C4-2B (cell line): ENCODE measurements around the gene KCNMA1.
A peak's percentile ranks its signal among the peaks of the same experiment; 100 is the strongest.

Experiments used
- H3K27ac ChIP-seq: fragments of 450-650 bp; 2 replicates; pipeline ENCODE4 v1.5.1; 2017
- ZFX ChIP-seq: fragments of 450-650 bp; IDR thresholded peaks from 2 replicates; pipeline ENCODE4 v1.6.1; 2017
- TF ChIP-seq, protein P1 (sequence below): fragments of 450-650 bp; conservative IDR thresholded peaks from 2 replicates; pipeline ENCODE4 v1.5.1; 2017; ENCODE audit warnings: mild to moderate bottlenecking

The KCNMA1 gene

GRCh38 chr10:77251297-77252013, 386.2 kb downstream of the KCNMA1 start:
- TF ChIP-seq, protein P1, sequence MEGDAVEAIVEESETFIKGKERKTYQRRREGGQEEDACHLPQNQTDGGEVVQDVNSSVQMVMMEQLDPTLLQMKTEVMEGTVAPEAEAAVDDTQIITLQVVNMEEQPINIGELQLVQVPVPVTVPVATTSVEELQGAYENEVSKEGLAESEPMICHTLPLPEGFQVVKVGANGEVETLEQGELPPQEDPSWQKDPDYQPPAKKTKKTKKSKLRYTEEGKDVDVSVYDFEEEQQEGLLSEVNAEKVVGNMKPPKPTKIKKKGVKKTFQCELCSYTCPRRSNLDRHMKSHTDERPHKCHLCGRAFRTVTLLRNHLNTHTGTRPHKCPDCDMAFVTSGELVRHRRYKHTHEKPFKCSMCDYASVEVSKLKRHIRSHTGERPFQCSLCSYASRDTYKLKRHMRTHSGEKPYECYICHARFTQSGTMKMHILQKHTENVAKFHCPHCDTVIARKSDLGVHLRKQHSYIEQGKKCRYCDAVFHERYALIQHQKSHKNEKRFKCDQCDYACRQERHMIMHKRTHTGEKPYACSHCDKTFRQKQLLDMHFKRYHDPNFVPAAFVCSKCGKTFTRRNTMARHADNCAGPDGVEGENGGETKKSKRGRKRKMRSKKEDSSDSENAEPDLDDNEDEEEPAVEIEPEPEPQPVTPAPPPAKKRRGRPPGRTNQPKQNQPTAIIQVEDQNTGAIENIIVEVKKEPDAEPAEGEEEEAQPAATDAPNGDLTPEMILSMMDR: peak; percentile 88
- TF ChIP-seq ZFX: no peak
- H3K27ac ChIP-seq: no peak overlapping the region

- no peak overlapping the region for H3K27ac ChIP-seq
- TF ChIP-seq, protein P1: no peak
These were observed 387.6 kb downstream of the KCNMA1 start for GRCh38 chr10:77249901-77250459.

DNA sequence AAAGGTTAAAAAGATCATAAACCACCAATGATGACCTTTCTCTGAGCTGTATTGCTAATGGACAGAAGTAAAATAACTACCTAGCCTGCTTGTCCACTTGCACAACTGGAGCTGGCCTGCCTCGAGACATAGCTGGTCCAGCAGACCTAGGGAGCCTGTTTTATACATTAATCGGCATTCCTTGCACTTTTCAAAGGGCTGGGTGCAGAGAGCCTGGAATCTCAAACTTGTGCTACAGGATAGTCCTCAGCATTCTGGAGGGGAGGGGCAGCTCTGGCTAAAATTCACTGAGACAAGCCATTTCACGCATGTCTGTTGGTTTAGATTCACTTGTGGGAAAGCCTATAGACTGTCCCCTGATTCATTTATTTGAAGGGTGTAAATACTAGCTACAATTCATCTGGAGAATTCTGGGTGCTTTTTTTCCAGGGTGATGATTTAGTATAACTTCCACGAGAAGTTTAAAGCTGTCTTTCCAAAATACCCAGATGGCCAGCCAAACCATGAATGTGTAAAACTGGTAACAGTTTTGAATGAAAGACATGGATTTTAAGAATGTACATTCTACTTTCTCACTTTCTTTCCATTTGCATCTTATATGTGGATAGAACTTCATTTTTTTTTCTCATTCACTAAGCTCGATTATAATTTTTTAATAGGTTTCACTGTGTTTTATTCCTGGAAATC, 389.4 kb downstream of the KCNMA1 start:
- TF ChIP-seq, protein P1: no peak
- no peak for TF ChIP-seq ZFX
- H3K27ac ChIP-seq: no peak overlapping the region

GRCh38 chr10:77247031-77247990, 390.3 kb downstream of the KCNMA1 start:
- no peak overlapping the region for H3K27ac ChIP-seq
- no peak for TF ChIP-seq ZFX
- TF ChIP-seq, protein P1: no peak

DNA sequence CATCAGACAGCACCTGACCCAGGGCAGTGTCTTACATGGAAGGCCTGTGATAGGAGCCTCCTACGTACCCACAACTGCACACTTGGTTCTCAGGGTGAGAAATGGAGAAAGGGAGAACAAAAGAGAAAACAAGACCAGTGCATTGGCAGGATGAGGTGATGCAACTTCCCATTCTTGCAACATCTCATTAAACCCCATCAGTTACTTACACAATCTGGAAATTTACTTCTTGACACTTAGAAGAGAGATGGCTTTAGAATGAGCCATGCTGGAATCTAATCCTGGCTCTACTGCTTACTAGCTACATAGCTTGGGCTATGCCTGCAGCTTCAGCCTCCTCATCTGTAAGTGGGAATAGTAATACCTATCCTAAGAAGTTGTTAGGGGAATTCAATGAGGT, 391.7 kb downstream of the KCNMA1 start:
- no peak overlapping the region for H3K27ac ChIP-seq
- no peak for TF ChIP-seq ZFX
- TF ChIP-seq, protein P1: no peak

DNA sequence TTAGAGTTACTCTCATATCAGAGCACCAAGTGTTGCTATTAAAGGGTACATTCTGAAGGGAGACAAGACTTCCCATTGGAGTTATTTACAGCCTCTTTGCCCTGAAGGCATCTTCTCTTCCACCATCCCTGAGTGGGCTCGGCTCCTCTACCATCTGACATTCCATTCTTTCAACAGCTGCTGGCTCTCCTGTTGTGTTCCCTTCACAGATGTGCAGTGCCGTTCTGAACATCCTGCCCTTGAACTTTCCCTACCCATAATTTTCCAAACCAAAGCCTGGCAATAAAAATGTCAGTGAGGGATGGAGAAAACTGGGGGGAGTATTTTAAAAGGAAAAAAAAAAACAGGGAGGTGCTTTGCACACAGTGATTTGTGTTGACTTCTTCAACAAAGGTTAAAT, 392.9 kb downstream of the KCNMA1 start:
- TF ChIP-seq ZFX: no peak
- H3K27ac ChIP-seq: no peak overlapping the region

DNA sequence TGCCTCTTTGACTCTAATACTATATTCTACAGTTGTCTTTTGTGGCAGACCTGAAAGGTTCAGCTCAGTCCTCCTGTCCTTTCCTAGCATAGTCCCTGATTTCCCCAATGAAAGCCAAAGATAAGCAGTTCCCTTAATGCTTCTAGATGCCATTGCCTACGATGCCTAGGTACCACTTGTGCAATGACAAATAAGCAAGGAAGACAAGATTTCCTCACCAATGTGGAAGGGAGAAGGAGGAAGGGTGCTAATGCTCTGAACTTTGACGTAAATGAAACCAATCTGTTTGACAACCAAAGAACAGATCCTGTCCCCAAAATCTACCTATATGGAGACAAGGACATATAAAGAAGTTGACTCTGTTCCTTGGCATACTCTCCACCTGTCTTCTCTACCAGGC, 393.3 kb downstream of the KCNMA1 start:
- TF ChIP-seq, protein P1: no peak
- no peak for TF ChIP-seq ZFX
- no peak overlapping the region for H3K27ac ChIP-seq
